Mesendoderm (in vitro differentiated cells): ENCODE results near the gene PCNX1.
"Not testable (repeated sequence)": the region's sequence is repeated elsewhere in the genome, so short reads cannot be mapped to it uniquely, and the experiment has no call there.

ENCODE experiments used
- DNase-seq: peaks from one replicate; pipeline ENCODE4 v3.0.0; 2013
- H2AK5ac ChIP-seq: 2 replicates; pipeline ENCODE4 v1.6.1; 2013; ENCODE audit warnings: low read length, inconsistent platforms
- H2BK120ac ChIP-seq: 2 replicates; pipeline ENCODE4 v1.6.1; 2013; ENCODE audit warnings: low read depth, mild to moderate bottlenecking, low read length, moderate library complexity, mixed read lengths
- H2BK15ac ChIP-seq: replicated peaks from 2 replicates; pipeline ENCODE4 v1.6.1; 2013; ENCODE audit warnings: low read depth, mild to moderate bottlenecking, moderate library complexity
- H2BK5ac ChIP-seq: 2 replicates; pipeline ENCODE4 v1.6.1; 2013; ENCODE audit warnings: low read length, inconsistent platforms
- H3K18ac ChIP-seq: 2 replicates; pipeline ENCODE4 v1.6.1; 2013; ENCODE audit warnings: mild to moderate bottlenecking, low read length, mixed read lengths
- H3K23ac ChIP-seq: one replicate; pipeline ENCODE4 v1.6.1; 2013; ENCODE audit warnings: low read length
- H3K27ac ChIP-seq: 2 replicates; pipeline ENCODE4 v1.5.1; 2013; ENCODE audit warnings: low read depth, mild to moderate bottlenecking, inconsistent platforms, low read length, moderate library complexity
- H3K27me3 ChIP-seq: 2 replicates; pipeline ENCODE4 v1.6.1; 2013; ENCODE audit warnings: low read length, control low read depth, mild to moderate bottlenecking, inconsistent platforms; ENCODE audit not compliant: insufficient read depth, poor library complexity
- H3K36me3 ChIP-seq: 2 replicates; pipeline ENCODE4 v1.6.1; 2013; ENCODE audit warnings: low read length, inconsistent platforms; ENCODE audit not compliant: control insufficient read depth, insufficient read depth
- H3K4ac ChIP-seq: one replicate; pipeline ENCODE4 v1.6.1; 2013; ENCODE audit warnings: low read depth, mild to moderate bottlenecking, low read length, moderate library complexity
- H3K4me1 ChIP-seq: 2 replicates; pipeline ENCODE4 v1.6.1; 2013; ENCODE audit warnings: low read depth, low read length, inconsistent platforms; ENCODE audit not compliant: control insufficient read depth
- H3K4me2 ChIP-seq: 2 replicates; pipeline ENCODE4 v1.6.1; 2013; ENCODE audit warnings: low read length
- H3K4me3 ChIP-seq: 2 replicates; pipeline ENCODE4 v1.5.1; 2013; ENCODE audit warnings: mild to moderate bottlenecking, low read length
- H3K56ac ChIP-seq: one replicate; pipeline ENCODE4 v1.6.1; 2013; ENCODE audit warnings: low read length
- H3K79me1 ChIP-seq: 2 replicates; pipeline ENCODE4 v1.6.1; 2013; ENCODE audit warnings: low read length, inconsistent platforms
- H3K79me2 ChIP-seq: 2 replicates; pipeline ENCODE4 v1.6.1; 2013; ENCODE audit warnings: mild to moderate bottlenecking, low read length; ENCODE audit not compliant: control insufficient read depth, insufficient read depth
- H3K9ac ChIP-seq: 2 replicates; pipeline ENCODE4 v1.6.1; 2013; ENCODE audit warnings: low read length, inconsistent platforms
- H4K5ac ChIP-seq: one replicate; pipeline ENCODE4 v1.6.1; 2013; ENCODE audit warnings: low read length
- H4K8ac ChIP-seq: one replicate; pipeline ENCODE4 v1.6.1; 2013; ENCODE audit warnings: low read depth, mild to moderate bottlenecking, control low read depth, low read length, moderate library complexity
- WGBS: extraction: QIAGEN DNeasy Blood & Tissue Kit; methylation state at CpG from one replicate; pipeline ENCODE4 v1.1.7; 2013; ENCODE audit warnings: low lambda C conversion rate, missing lambda C conversion rate; ENCODE audit not compliant: insufficient coverage; ENCODE audit errors: extremely low coverage; 5-methylcytosine and 5-hydroxymethylcytosine counted together

PCNX1 gene

GRCh38 chr14:71063351-71063750 lies 156.1 kb downstream of the PCNX1 start:
- no peak for DNase-seq
- Histone ChIP-seq H4K8ac (no peak overlapping the region), H3K4me2 (no peak overlapping the region), H4K5ac (no peak overlapping the region), H3K4me1 (no peaks in the 10 kb centered on the region), H3K56ac (no peak overlapping the region), H3K79me2 (no peaks in the 10 kb centered on the region), H3K9ac (no peak overlapping the region), H3K79me1 (no peaks in the 10 kb centered on the region), H2BK5ac (no peak overlapping the region), H2BK15ac (no peak overlapping the region), H3K4me3 (no peak overlapping the region), H2AK5ac (no peak overlapping the region), H3K27ac (no peak overlapping the region), H2BK120ac (no peak overlapping the region), H3K18ac (no peak overlapping the region), H3K27me3 (no peaks in the 10 kb centered on the region), H3K23ac (no peak overlapping the region), H3K36me3 (peaks cover 5% of the 10 kb centered on the region), H3K4ac (no peak overlapping the region)
- no CpG with 5 or more reads among the region's 2 CpGs for WGBS

- not testable (repeated sequence) for H3K56ac ChIP-seq, H4K8ac ChIP-seq, H4K5ac ChIP-seq, H3K36me3 ChIP-seq, H3K4ac ChIP-seq, H2BK120ac ChIP-seq, H3K9ac ChIP-seq, H3K4me3 ChIP-seq, H3K27me3 ChIP-seq, H3K4me2 ChIP-seq, H3K27ac ChIP-seq, H3K4me1 ChIP-seq, H3K79me2 ChIP-seq, H3K79me1 ChIP-seq, H2AK5ac ChIP-seq, DNase-seq, H3K18ac ChIP-seq, H2BK5ac ChIP-seq, H3K23ac ChIP-seq, H2BK15ac ChIP-seq
- whole genome bisulfite sequencing: no CpG with 5 or more reads among the region's 3 CpGs
These were observed 157.5 kb downstream of the PCNX1 start for GRCh38 chr14:71064747-71065146.

GRCh38 chr14:71070169-71070568 lies 162.9 kb downstream of the PCNX1 start:
- no peaks in the 10 kb centered on the region for H3K4me1 ChIP-seq
- no peaks in the 10 kb centered on the region for H3K79me2 ChIP-seq
- H3K18ac ChIP-seq: no peak overlapping the region

GRCh38 chr14:71071042-71071441 lies 163.8 kb downstream of the PCNX1 start:
- Histone ChIP-seq H4K5ac (no peak overlapping the region), H3K36me3 (peaks cover 4% of the 10 kb centered on the region), H3K27me3 (no peaks in the 10 kb centered on the region), H3K4me3 (no peak overlapping the region), H2BK120ac (no peak overlapping the region), H3K23ac (no peak overlapping the region), H4K8ac (no peak overlapping the region), H3K79me1 (no peaks in the 10 kb centered on the region), H3K4ac (no peak overlapping the region), H3K18ac (no peak overlapping the region), H3K4me1 (no peaks in the 10 kb centered on the region), H2BK15ac (no peak overlapping the region), H3K27ac (no peak overlapping the region), H2AK5ac (no peak overlapping the region), H3K4me2 (no peak overlapping the region), H3K9ac (no peak overlapping the region), H3K56ac (no peak overlapping the region), H3K79me2 (no peaks in the 10 kb centered on the region), H2BK5ac (no peak overlapping the region)
- no CpG with 5 or more reads among the region's 1 CpG for WGBS
- no peak for DNase-seq

More at GRCh38 chr14:71070169-71070568, 162.9 kb downstream of the PCNX1 start:
- no peak overlapping the region for H3K4ac ChIP-seq
- H4K8ac ChIP-seq: no peak overlapping the region
- H3K9ac ChIP-seq: no peak overlapping the region
- H3K4me2 ChIP-seq: no peak overlapping the region
- H2BK120ac ChIP-seq: no peak overlapping the region
- H3K27ac ChIP-seq: no peak overlapping the region
- H4K5ac ChIP-seq: no peak overlapping the region
- H3K27me3 ChIP-seq: no peaks in the 10 kb centered on the region
- WGBS: no CpG with 5 or more reads among the region's 1 CpG
- no peak overlapping the region for H2BK15ac ChIP-seq
- H3K56ac ChIP-seq: no peak overlapping the region
- no peak for DNase-seq
- no peak overlapping the region for H3K23ac ChIP-seq
- H3K79me1 ChIP-seq: no peaks in the 10 kb centered on the region
- H2BK5ac ChIP-seq: no peak overlapping the region
- no peak overlapping the region for H3K4me3 ChIP-seq
- H2AK5ac ChIP-seq: no peak overlapping the region
- H3K36me3 ChIP-seq: peaks cover 4% of the 10 kb centered on the region

- H3K27ac ChIP-seq: no peak overlapping the region
- H3K23ac ChIP-seq: no peak overlapping the region
- H3K79me1 ChIP-seq: no peaks in the 10 kb centered on the region
- H2BK5ac ChIP-seq: no peak overlapping the region
- H3K4me2 ChIP-seq: no peak overlapping the region
- H2AK5ac ChIP-seq: no peak overlapping the region
- H4K5ac ChIP-seq: no peak overlapping the region
- no peak overlapping the region for H2BK15ac ChIP-seq
- H3K9ac ChIP-seq: no peak overlapping the region
- no peak overlapping the region for H2BK120ac ChIP-seq
- no peaks in the 10 kb centered on the region for H3K4me1 ChIP-seq
- no peak overlapping the region for H4K8ac ChIP-seq
- H3K4ac ChIP-seq: no peak overlapping the region
- no peak overlapping the region for H3K18ac ChIP-seq
- WGBS: no CpG with 5 or more reads among the region's 1 CpG
- H3K27me3 ChIP-seq: no peaks in the 10 kb centered on the region
- DNase-seq: no peak
- peaks cover 12% of the 10 kb centered on the region for H3K36me3 ChIP-seq
- no peak overlapping the region for H3K4me3 ChIP-seq
- no peaks in the 10 kb centered on the region for H3K79me2 ChIP-seq
- H3K56ac ChIP-seq: no peak overlapping the region
These were observed 169.3 kb downstream of the PCNX1 start for GRCh38 chr14:71076462-71077092.

GRCh38 chr14:71078500-71078899 lies 171.2 kb downstream of the PCNX1 start:
- no peak overlapping the region for H3K4ac ChIP-seq
- no peak overlapping the region for H3K27ac ChIP-seq
- no CpG with 5 or more reads among the region's 2 CpGs for WGBS
- no peaks in the 10 kb centered on the region for H3K4me1 ChIP-seq
- H2AK5ac ChIP-seq: no peak overlapping the region
- H4K8ac ChIP-seq: no peak overlapping the region
- DNase-seq: no peak
- H3K9ac ChIP-seq: no peak overlapping the region
- no peak overlapping the region for H2BK15ac ChIP-seq
- no peak overlapping the region for H4K5ac ChIP-seq
- no peaks in the 10 kb centered on the region for H3K27me3 ChIP-seq
- no peak overlapping the region for H3K4me3 ChIP-seq
- H3K79me1 ChIP-seq: no peaks in the 10 kb centered on the region
- no peak overlapping the region for H3K18ac ChIP-seq
- peaks cover 11% of the 10 kb centered on the region for H3K36me3 ChIP-seq
- H3K23ac ChIP-seq: no peak overlapping the region
- H3K79me2 ChIP-seq: no peaks in the 10 kb centered on the region
- no peak overlapping the region for H3K56ac ChIP-seq
- no peak overlapping the region for H2BK120ac ChIP-seq
- H3K4me2 ChIP-seq: no peak overlapping the region
- H2BK5ac ChIP-seq: no peak overlapping the region
